K562 (cell line): Measurements from ENCODE around the gene ITGA6. TPM values are rescaled to one million over a fixed set of nuclear protein-coding genes. Genes with fewer than 3 reads are reported as not detected.

ENCODE experiments used
- ATAC-seq: fragments of 200-7000 bp; cut with Tn5 transposase; 3 replicates; pipeline ENCODE4 v1.9.1; 2020; ENCODE audit warnings: moderate library complexity
- BruUV-seq: library from RNA; stranded (reverse); fragments of 400-500 nt; replicated peaks from 2 replicates; lab custom pipeline; 2021; lab: Mats Ljungman, UMichigan
- CTCF ChIA-PET: fragments of 300-600 bp; formaldehyde crosslinking; extraction: SDS; loops from one replicate; lab custom pipeline; 2021; ENCODE audit warnings: low intra/inter-chr PET ratio; lab: Yijun Ruan, JAX
- POLR2A ChIA-PET: fragments of 300-600, 350-650 bp; sonication (Branson Sonifier 250); formaldehyde crosslinking; extraction: SDS; loops from one replicate; lab custom pipeline; 2021; ENCODE audit warnings: antibody characterized with exemption, inconsistent platforms; lab: Yijun Ruan, JAX
- DNase-seq, 4 experiments: peaks; one replicate each; pipeline versions ENCODE4 v3.0.0 to v3.0.0-alpha.2; 2011 to 2018; ENCODE audit warnings: low spot score in 3 of 4, mixed read lengths in 3 of 4; ENCODE audit errors: extremely low read depth in 1 of 4
- FAIRE-seq: peaks from 2 replicates; lab custom pipeline; 2011; peaks lifted over from hg19 to GRCh38; lab: Jason Lieb, UNC
- H2AFZ ChIP-seq: 2 replicates; pipeline ENCODE4 v1.6.0; 2011; ENCODE audit warnings: low read depth, low read length, control low read depth, inconsistent platforms
- H3K27ac ChIP-seq: fragments of 200-600 bp; 3 replicates; pipeline ENCODE4 v1.8.0; 2011; ENCODE audit warnings: low read depth, mild to moderate bottlenecking, control low read depth, inconsistent platforms, low read length, moderate library complexity, mixed read lengths; ENCODE audit errors: extremely low read depth
- H3K27me3 ChIP-seq, 2 experiments: fragments of 300-600 bp in 1 of 2; 2 replicates in 1 of 2; 3 replicates in 1 of 2; pipeline versions ENCODE4 v1.6.0 to v1.8.0; 2011; ENCODE audit warnings: inconsistent platforms in 2 of 2, low read length in 2 of 2, mild to moderate bottlenecking in 1 of 2, mixed read lengths in 1 of 2, moderate library complexity in 1 of 2; ENCODE audit not compliant: control insufficient read depth in 2 of 2, insufficient read depth in 2 of 2
- H3K36me3 ChIP-seq: fragments of 300-600 bp; 3 replicates; pipeline ENCODE4 v1.8.0; 2011; ENCODE audit warnings: mild to moderate bottlenecking, low read length, inconsistent platforms; ENCODE audit not compliant: control insufficient read depth, insufficient read depth
- H3K4me1 ChIP-seq, 2 experiments: fragments of 200-600 bp in 1 of 2; replicated peaks in 1 of 2; 2 replicates in 1 of 2; 3 replicates in 1 of 2; pipeline versions ENCODE4 v1.5.1 to v1.8.0; 2011; ENCODE audit warnings: inconsistent platforms in 2 of 2, low read length in 2 of 2, mild to moderate bottlenecking in 1 of 2, mixed read lengths in 1 of 2, moderate library complexity in 1 of 2; ENCODE audit not compliant: control insufficient read depth in 2 of 2, insufficient read depth in 2 of 2
- H3K4me2 ChIP-seq: 2 replicates; pipeline ENCODE4 v1.6.1; 2011; ENCODE audit warnings: low read length, control low read depth, inconsistent platforms, mixed read lengths; ENCODE audit not compliant: insufficient read depth
- H3K4me3 ChIP-seq: fragments of 200-600 bp; sonication (generic), shearing (Covaris generic); 2 replicates; pipeline ENCODE4 v1.5.1; 2016; ENCODE audit warnings: control low read depth, inconsistent platforms
- H3K79me2 ChIP-seq: fragments of 200-600 bp; 3 replicates; pipeline ENCODE4 v1.8.0; 2011; ENCODE audit warnings: low read length, inconsistent platforms; ENCODE audit not compliant: control insufficient read depth, insufficient read depth
- H3K9ac ChIP-seq, 2 experiments: 2 replicates each; pipeline versions ENCODE4 v1.6.0 to v1.6.1; 2011; ENCODE audit warnings: low read depth in 2 of 2, low read length in 2 of 2, control low read depth in 1 of 2, inconsistent platforms in 1 of 2, mild to moderate bottlenecking in 1 of 2, mixed read lengths in 1 of 2; ENCODE audit not compliant: insufficient read depth in 1 of 2
- H3K9me1 ChIP-seq: one replicate; pipeline ENCODE4 v1.6.0; 2011; ENCODE audit warnings: inconsistent platforms, mild to moderate bottlenecking, low read length, moderate library complexity; ENCODE audit not compliant: control insufficient read depth, insufficient read depth
- H3K9me3 ChIP-seq: replicated peaks from 2 replicates; pipeline ENCODE4 v1.5.1; 2011; ENCODE audit warnings: low read depth, low read length, inconsistent platforms; ENCODE audit not compliant: control insufficient read depth, insufficient read depth
- H4K20me1 ChIP-seq: replicated peaks from 2 replicates; pipeline ENCODE4 v1.6.1; 2011; ENCODE audit warnings: low read length, inconsistent platforms, mixed read lengths; ENCODE audit not compliant: control insufficient read depth, insufficient read depth
- CLOCK ChIP-seq: fragments of 250-450 bp; sonication (Bioruptor Pico); IDR thresholded peaks from 2 replicates; pipeline ENCODE4 v1.4.0; 2020; ENCODE audit warnings: mild to moderate bottlenecking, moderate library complexity, borderline replicate concordance
- KLF16 ChIP-seq: IDR thresholded peaks from 2 replicates; pipeline ENCODE4 v1.6.1; 2016; ENCODE audit warnings: antibody characterized with exemption
- NCOA1 ChIP-seq: fragments of 450-650 bp; IDR thresholded peaks from 2 replicates; pipeline ENCODE4 v1.6.1; 2016; ENCODE audit warnings: low read depth
- NUFIP1 ChIP-seq: fragments of 450-650 bp; IDR thresholded peaks from 2 replicates; pipeline ENCODE4 v1.6.1; 2018; ENCODE audit not compliant: partially characterized antibody
- PRPF4 ChIP-seq: fragments of 200-400 bp; formaldehyde crosslinking; IDR thresholded peaks from one replicate; pipeline ENCODE4 v1.6.1; 2017; ENCODE audit warnings: low read length, low read depth, mild to moderate bottlenecking; ENCODE audit not compliant: insufficient read depth, poor library complexity, severe bottlenecking
- RB1 ChIP-seq: fragments of 450-650 bp; IDR thresholded peaks from 2 replicates; pipeline ENCODE4 v1.6.1; 2017; ENCODE audit warnings: low read depth, mild to moderate bottlenecking
- ZNF316 ChIP-seq: fragments of 450-650 bp; IDR thresholded peaks from 2 replicates; pipeline ENCODE4 v1.6.1; 2016
- ZNF431 ChIP-seq: sonication (generic); formaldehyde crosslinking; IDR thresholded peaks from 2 replicates; pipeline ENCODE4 v1.8.0; 2022; ENCODE audit warnings: mild to moderate bottlenecking, missing genetic modification reagents
- ZNF75A ChIP-seq: fragments of 450-650 bp; formaldehyde crosslinking; IDR thresholded peaks from 2 replicates; pipeline ENCODE4 v1.4.0; 2020; ENCODE audit warnings: mild to moderate bottlenecking
- WGBS: fragments of 100-300 bp; shearing (Covaris generic); methylation state at CpG from one replicate; pipeline ENCODE4 v1.1.6; 2016; ENCODE audit warnings: low coverage, mixed read lengths; ENCODE audit not compliant: insufficient coverage; ENCODE audit errors: missing lambda C conversion rate; 5-methylcytosine and 5-hydroxymethylcytosine counted together
- in situ Hi-C: fragments of 300-500 bp; cut with MboI; formaldehyde crosslinking; loops from 4 replicates; pipeline ENCODE4 v1.15.0; 2018; ENCODE audit warnings: inconsistent platforms, mixed read lengths
- intact Hi-C: fragments of 100-400 bp; cut with micrococcal nuclease; formaldehyde crosslinking; loops from 2 replicates; pipeline ENCODE4 v1.14.2; 2022
- polyA plus RNA-seq, 8 experiments: library from polyadenylated mRNA; depleted of rRNA in 4 of 8; stranded (reverse) in 5 of 8; unstranded in 3 of 8; fragments of >200 nt; fragmentation: Nextera tagmentation in 2 of 8; fragmentation: Illumina TruSeq in 1 of 8; extraction: Ambion mirVana in 2 of 8; extraction: Trizol in 1 of 8; gene quantifications; 2 replicates each; pipeline versions ENCODE4 v1.2.1 to v1.2.3, GENCODE V29; 2011 to 2014; ENCODE audit warnings: inconsistent platforms in 1 of 8, missing spikeins in 1 of 8
- total RNA-seq, 7 experiments: library from RNA; depleted of rRNA in 6 of 7; stranded (reverse); fragments of >200 nt in 6 of 7; fragmentation: Illumina TruSeq in 2 of 7; extraction: Trizol in 2 of 7; gene quantifications; 2 replicates each; pipeline versions ENCODE4 v1.2.1 to v1.2.3, GENCODE V29; 2011 to 2021; ENCODE audit warnings: low replicate concordance in 1 of 7
- TF ChIP-seq, protein P1 (sequence below): fragments of 200-600 bp; sonication (generic); IDR thresholded peaks from one replicate; pipeline ENCODE4 v1.6.1; 2012; ENCODE audit warnings: mild to moderate bottlenecking, low read depth, low read length, inconsistent platforms

Gene ITGA6
- total and polyA plus RNA-seq, 9 of the 15 experiments (the other 6 are each of a cell fraction or from before 2014, with no cell fraction given), result 0.01 to 0.29 (median 0.05) TPM; not detected in 5

DNA sequence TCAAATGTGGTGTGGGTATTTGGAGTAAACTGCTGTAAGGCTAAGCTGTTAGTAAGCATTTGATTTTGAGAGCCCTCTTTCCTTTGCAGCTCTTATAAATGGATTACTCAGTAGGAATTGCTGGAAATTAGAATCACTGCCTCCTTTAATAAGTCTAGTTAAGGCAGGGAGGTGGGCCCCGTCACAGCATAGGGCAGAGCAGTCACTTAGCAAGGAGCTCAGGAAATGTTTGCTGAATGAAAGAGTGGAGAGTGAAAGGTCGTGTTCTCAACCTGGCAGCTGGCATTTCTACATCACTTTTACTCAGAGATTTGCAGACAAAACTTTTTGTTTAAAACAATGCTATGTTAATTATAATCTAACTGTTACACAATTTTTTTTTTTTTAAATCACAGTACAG, 25.5 kb downstream of the ITGA6 start:
- Histone ChIP-seq H3K36me3 (no peaks in the 10 kb centered on the region), H3K9ac (no peak overlapping the region), H3K27ac (no peak overlapping the region), H3K4me1 (no peaks in the 10 kb centered on the region), H3K9me3 (no peaks in the 10 kb centered on the region), H4K20me1 (no peaks in the 10 kb centered on the region), H2AFZ (no peak overlapping the region), H3K4me3 (no peak overlapping the region), H3K9me1 (no peaks in the 10 kb centered on the region), H3K4me2 (no peak overlapping the region), H3K27me3 (peaks cover 8 to 39% of the 10 kb centered on the region in 2 experiments; a peak in 4 of 5 replicates), H3K79me2 (no peaks in the 10 kb centered on the region)
- in situ Hi-C loops, result loop anchor here (25.0 kb wide), 1 partner anchor 866 kb away; no protein-coding TSS in a partner anchor
- intact Hi-C loops, result no loop called here
- 0% methylated on average over 2 of the region's 2 CpGs for WGBS
- DNase-seq, result no peak
- BruUV-seq, result no TSS peak
- ATAC-seq, result no peak
- FAIRE-seq, result no peak
- ChIA-PET POLR2A (interaction anchor here (0.6 to 1.2 kb wide), 3 partner anchors 11 to 37 kb away, joined by 3 to 5 read pairs (median 3); no protein-coding TSS in a partner anchor), CTCF (no interaction called here)
- TF ChIP-seq ZNF75A, result no peak
- no peak for TF ChIP-seq CLOCK (CRISPR knock-in tag)
- no peak for TF ChIP-seq ZNF431 (CRISPR knock-in tag)
- TF ChIP-seq NCOA1, result no peak
- TF ChIP-seq, protein P1, sequence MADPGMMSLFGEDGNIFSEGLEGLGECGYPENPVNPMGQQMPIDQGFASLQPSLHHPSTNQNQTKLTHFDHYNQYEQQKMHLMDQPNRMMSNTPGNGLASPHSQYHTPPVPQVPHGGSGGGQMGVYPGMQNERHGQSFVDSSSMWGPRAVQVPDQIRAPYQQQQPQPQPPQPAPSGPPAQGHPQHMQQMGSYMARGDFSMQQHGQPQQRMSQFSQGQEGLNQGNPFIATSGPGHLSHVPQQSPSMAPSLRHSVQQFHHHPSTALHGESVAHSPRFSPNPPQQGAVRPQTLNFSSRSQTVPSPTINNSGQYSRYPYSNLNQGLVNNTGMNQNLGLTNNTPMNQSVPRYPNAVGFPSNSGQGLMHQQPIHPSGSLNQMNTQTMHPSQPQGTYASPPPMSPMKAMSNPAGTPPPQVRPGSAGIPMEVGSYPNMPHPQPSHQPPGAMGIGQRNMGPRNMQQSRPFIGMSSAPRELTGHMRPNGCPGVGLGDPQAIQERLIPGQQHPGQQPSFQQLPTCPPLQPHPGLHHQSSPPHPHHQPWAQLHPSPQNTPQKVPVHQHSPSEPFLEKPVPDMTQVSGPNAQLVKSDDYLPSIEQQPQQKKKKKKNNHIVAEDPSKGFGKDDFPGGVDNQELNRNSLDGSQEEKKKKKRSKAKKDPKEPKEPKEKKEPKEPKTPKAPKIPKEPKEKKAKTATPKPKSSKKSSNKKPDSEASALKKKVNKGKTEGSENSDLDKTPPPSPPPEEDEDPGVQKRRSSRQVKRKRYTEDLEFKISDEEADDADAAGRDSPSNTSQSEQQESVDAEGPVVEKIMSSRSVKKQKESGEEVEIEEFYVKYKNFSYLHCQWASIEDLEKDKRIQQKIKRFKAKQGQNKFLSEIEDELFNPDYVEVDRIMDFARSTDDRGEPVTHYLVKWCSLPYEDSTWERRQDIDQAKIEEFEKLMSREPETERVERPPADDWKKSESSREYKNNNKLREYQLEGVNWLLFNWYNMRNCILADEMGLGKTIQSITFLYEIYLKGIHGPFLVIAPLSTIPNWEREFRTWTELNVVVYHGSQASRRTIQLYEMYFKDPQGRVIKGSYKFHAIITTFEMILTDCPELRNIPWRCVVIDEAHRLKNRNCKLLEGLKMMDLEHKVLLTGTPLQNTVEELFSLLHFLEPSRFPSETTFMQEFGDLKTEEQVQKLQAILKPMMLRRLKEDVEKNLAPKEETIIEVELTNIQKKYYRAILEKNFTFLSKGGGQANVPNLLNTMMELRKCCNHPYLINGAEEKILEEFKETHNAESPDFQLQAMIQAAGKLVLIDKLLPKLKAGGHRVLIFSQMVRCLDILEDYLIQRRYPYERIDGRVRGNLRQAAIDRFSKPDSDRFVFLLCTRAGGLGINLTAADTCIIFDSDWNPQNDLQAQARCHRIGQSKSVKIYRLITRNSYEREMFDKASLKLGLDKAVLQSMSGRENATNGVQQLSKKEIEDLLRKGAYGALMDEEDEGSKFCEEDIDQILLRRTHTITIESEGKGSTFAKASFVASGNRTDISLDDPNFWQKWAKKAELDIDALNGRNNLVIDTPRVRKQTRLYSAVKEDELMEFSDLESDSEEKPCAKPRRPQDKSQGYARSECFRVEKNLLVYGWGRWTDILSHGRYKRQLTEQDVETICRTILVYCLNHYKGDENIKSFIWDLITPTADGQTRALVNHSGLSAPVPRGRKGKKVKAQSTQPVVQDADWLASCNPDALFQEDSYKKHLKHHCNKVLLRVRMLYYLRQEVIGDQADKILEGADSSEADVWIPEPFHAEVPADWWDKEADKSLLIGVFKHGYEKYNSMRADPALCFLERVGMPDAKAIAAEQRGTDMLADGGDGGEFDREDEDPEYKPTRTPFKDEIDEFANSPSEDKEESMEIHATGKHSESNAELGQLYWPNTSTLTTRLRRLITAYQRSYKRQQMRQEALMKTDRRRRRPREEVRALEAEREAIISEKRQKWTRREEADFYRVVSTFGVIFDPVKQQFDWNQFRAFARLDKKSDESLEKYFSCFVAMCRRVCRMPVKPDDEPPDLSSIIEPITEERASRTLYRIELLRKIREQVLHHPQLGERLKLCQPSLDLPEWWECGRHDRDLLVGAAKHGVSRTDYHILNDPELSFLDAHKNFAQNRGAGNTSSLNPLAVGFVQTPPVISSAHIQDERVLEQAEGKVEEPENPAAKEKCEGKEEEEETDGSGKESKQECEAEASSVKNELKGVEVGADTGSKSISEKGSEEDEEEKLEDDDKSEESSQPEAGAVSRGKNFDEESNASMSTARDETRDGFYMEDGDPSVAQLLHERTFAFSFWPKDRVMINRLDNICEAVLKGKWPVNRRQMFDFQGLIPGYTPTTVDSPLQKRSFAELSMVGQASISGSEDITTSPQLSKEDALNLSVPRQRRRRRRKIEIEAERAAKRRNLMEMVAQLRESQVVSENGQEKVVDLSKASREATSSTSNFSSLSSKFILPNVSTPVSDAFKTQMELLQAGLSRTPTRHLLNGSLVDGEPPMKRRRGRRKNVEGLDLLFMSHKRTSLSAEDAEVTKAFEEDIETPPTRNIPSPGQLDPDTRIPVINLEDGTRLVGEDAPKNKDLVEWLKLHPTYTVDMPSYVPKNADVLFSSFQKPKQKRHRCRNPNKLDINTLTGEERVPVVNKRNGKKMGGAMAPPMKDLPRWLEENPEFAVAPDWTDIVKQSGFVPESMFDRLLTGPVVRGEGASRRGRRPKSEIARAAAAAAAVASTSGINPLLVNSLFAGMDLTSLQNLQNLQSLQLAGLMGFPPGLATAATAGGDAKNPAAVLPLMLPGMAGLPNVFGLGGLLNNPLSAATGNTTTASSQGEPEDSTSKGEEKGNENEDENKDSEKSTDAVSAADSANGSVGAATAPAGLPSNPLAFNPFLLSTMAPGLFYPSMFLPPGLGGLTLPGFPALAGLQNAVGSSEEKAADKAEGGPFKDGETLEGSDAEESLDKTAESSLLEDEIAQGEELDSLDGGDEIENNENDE, result no peak
- TF ChIP-seq NUFIP1, result no peak
- TF ChIP-seq KLF16, result no peak
- TF ChIP-seq PRPF4, result no peak
- no peak for TF ChIP-seq RB1
- no peak for TF ChIP-seq ZNF316
